Gastroesophageal sphincter (tissue), 3 donors: ENCODE data around the gene SYNE1.

Source experiments
- EP300 ChIP-seq: sonication (generic); formaldehyde crosslinking; IDR thresholded peaks from one replicate; pipeline ENCODE4 v1.6.1; 2017; ENCODE audit warnings: antibody characterized with exemption, mild to moderate bottlenecking
- POLR2A ChIP-seq, 2 donors: fragments of 450-650 bp; IDR thresholded peaks; one replicate each; pipeline ENCODE4 v1.6.1; 2017; ENCODE audit warnings: antibody characterized with exemption in 2 of 2, mild to moderate bottlenecking in 2 of 2, moderate library complexity in 1 of 2
- POLR2AphosphoS5 ChIP-seq: sonication (generic); formaldehyde crosslinking; IDR thresholded peaks from one replicate; pipeline ENCODE4 v1.6.1; 2017; ENCODE audit warnings: antibody characterized with exemption
- TF ChIP-seq, protein P1 (sequence below), 4 experiments: fragments of 200-600 bp in 2 of 4; fragments of 450-650 bp in 2 of 4; sonication (generic) in 1 of 4; IDR thresholded peaks; one replicate each; pipeline ENCODE4 v1.5.1; 2017 to 2019; ENCODE audit warnings: antibody characterized with exemption in 4 of 4, mild to moderate bottlenecking in 2 of 4, moderate library complexity in 2 of 4

GRCh38 chr6:152184917-152185574 lies 452.1 kb downstream of the SYNE1 start:
- TF ChIP-seq, protein P1, sequence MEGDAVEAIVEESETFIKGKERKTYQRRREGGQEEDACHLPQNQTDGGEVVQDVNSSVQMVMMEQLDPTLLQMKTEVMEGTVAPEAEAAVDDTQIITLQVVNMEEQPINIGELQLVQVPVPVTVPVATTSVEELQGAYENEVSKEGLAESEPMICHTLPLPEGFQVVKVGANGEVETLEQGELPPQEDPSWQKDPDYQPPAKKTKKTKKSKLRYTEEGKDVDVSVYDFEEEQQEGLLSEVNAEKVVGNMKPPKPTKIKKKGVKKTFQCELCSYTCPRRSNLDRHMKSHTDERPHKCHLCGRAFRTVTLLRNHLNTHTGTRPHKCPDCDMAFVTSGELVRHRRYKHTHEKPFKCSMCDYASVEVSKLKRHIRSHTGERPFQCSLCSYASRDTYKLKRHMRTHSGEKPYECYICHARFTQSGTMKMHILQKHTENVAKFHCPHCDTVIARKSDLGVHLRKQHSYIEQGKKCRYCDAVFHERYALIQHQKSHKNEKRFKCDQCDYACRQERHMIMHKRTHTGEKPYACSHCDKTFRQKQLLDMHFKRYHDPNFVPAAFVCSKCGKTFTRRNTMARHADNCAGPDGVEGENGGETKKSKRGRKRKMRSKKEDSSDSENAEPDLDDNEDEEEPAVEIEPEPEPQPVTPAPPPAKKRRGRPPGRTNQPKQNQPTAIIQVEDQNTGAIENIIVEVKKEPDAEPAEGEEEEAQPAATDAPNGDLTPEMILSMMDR (IDR thresholded peaks at IDR 0.05) = no peak
- no peak for TF ChIP-seq POLR2A (IDR thresholded peaks at IDR 0.05)
- no peak for TF ChIP-seq EP300
- TF ChIP-seq POLR2AphosphoS5 = no peak
